GM21737 (cell line): Measurements from ENCODE around the gene ANKRD44.

Source experiments
- ATAC-seq: cut with Tn5 transposase; IDR thresholded peaks from one replicate; pipeline ENCODE4 v1.9.1; 2021; ENCODE audit warnings: mild to moderate bottlenecking, moderate library complexity; ENCODE audit not compliant: unreplicated experiment

ANKRD44 gene

DNA sequence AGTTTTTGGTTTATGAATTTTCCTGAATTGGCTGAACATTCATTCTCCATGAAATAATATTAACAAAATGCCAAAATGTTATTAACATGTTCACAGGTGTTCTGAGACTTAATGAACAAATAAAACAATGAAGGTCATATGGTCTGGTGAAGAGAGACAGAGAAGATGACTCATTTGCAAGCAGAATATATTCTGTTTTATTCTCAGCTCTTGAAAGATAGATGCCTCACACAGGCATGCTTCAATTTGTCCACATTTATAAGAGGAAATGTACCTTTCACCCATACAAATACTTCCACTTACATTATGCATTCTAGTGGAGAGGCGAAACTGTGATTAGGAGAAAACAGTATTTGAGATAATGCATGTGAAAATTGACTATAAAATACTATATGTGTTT is 308.7 kb downstream of the ANKRD44 start:
- no peak for ATAC-seq

DNA sequence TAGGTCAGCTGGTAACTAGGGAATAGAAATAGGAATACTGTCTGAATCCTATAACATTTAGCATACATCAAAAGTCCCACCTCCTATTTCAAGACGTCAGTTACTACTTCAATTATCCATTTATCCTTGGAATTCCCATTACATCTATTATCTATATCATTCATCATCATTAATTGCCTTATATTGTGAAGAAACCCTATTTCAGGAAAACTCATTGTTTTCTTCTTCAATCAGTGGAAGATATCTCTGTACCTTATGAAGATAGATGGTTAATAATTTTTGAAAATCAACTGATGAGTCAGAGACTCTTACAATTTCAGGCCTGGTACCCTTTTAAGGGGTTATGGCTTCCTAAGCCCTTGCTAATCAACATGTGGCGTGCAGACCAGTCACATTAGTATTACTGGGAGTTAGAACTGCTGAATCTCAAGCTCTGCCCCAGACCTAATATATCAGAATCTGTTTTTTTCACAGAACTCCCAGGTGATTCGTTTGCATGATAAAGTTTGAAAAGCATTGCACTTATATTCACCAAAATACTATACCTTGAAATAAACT is 314.7 kb downstream of the ANKRD44 start:
- no peak for ATAC-seq

- no peak for ATAC-seq
Observed at GRCh38 chr2:196994764-196995163, 315.8 kb downstream of the ANKRD44 start.

- no peak for ATAC-seq
Observed at GRCh38 chr2:196993617-196994016, 317.0 kb downstream of the ANKRD44 start.

GRCh38 chr2:196992466-196992865 is 318.1 kb downstream of the ANKRD44 start:
- no peak for ATAC-seq

GRCh38 chr2:196990788-196991461 is 319.7 kb downstream of the ANKRD44 start:
- no peak for ATAC-seq

DNA sequence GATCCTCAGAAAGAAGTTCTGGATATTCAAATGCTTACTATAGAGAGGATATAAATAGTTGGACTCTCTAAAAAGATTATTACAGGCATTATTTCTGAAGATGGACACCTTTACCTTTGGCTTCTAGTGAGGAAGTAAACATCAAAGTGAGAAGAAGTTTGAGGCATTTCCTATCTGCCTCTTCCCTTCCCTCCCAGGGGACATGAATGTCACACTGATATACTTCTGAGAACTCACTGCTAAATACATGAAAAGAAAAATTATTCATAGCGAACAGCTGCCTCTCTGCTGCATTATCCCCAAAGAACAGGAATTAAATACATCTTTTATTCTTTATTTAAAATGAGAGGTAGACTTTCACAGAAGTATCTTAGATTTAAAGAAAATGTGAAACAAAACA is 320.5 kb downstream of the ANKRD44 start:
- ATAC-seq = no peak

DNA sequence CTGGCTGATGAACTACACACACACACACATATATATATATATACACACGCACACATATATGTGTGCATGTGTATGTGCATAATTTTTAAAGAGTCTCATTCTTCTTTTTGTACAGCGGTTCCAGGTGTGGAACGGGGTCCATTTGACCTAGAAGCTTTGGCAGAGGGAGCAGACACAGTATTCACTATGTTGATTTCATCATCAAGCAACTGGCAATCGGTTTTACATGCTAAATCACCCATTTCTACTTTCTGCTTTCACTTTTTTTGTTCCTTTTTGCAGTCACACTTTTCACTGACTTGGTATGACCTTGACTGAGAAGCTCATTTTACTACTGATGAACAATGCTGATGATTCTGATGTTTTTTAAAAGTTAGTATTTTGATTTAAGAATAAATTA is 321.1 kb downstream of the ANKRD44 start:
- no peak for ATAC-seq

GRCh38 chr2:196988639-196989038 is 321.9 kb downstream of the ANKRD44 start:
- no peak for ATAC-seq

DNA sequence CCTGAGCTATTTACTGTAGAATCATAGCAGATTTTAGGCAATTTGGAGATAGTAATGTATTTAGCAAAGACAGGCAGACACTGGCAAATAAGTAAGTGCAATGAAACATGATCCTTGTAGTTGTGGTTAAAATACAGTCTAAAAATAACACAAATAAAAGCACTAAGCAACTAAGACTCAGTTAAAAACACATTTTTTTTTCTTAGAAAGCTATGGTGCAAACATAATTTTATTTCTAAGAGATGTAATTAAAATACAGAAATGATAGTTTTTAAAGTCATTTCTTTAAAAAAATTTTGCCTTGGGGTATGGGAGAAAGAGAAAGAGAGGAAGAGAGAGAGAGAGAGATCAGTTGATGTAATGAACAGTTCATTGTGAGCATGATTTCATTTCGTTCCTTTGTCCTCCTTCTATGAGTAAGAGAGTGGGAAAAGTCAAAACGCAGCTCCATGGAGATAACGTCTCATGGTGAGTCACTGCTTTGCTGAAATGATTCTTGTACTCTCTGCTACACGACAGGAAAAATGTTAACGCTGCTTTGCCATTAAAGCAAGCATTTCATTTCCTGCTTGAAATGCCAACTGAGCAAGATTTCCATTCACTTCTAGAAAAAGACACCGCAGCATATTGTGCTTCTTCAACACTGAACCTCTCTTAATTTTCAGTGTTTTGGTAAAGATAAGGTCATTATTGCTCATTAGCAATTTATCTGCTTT is 322.8 kb downstream of the ANKRD44 start:
- no peak for ATAC-seq

DNA sequence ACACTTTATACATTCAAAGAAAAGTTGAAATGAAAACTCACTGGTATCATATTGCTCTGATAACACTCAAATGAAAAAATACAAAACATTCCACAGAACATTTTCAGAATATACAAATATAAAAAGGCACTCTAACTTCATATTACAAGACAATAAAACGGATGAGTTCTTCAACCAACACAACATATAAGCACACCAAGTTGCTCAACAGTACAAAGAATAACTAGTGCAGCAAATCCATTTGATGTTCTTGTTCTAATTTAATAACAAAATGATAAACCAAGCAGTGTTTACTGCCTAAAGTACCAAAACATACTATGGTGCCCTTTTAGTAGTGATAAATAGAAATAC is 323.3 kb downstream of the ANKRD44 start:
- no peak for ATAC-seq

DNA sequence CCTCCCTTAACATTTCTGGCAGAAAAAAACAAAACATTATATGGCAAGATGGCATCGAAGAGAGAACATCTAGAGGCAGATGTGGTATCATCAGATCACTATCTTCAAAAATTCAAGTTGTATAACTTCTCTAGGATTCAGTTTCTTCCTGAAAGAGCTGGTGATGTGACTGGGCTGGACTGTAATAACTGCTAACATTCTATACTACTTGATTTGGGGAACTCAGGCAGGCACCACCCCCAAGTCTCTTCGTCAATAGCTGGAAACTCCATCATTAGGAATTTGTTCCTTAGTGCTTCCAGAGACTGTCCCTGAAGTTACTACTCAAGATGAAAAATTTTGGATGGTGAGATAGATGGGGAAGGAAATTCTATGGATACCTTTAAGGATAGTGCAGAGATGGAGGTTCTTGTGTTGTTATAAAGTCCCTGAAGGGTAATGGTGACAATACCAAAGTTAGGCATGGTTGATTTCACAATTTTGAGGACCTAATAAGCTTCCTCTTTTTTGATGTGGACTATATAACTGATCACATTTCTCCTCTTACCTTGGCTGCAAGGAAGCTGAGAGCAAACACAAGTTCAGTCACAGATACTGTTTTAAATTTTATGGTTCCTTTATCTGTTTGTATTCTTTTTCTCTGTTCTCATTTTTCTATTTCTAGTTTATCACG is 324.9 kb downstream of the ANKRD44 start:
- ATAC-seq = no peak

- no peak for ATAC-seq
Observed at GRCh38 chr2:196984903-196985302, 325.7 kb downstream of the ANKRD44 start.

GRCh38 chr2:196983934-196984333 is 326.6 kb downstream of the ANKRD44 start:
- no peak for ATAC-seq

DNA sequence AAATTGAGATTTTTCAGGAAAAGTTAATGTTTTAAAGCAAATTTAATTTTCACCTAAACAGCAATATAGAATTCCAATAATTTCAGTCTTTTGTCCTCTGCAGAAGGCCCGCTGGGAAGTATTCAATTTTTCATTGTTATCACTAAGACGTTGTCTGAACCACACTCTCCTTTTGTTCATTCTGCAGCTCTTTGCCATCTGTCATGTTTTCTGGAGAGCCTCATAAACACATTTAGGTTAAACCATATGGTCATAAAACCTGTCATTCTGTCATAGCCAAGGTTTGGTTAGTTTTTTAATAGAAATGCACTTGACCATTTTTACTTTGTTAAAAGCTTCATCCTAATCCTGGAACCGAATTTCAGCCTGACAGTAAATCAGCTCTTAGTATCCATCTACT is 330.1 kb downstream of the ANKRD44 start:
- ATAC-seq = no peak

GRCh38 chr2:196980001-196980400 is 330.6 kb downstream of the ANKRD44 start:
- ATAC-seq = no peak

GRCh38 chr2:196977507-196977906 is 333.1 kb downstream of the ANKRD44 start:
- no peak for ATAC-seq

DNA sequence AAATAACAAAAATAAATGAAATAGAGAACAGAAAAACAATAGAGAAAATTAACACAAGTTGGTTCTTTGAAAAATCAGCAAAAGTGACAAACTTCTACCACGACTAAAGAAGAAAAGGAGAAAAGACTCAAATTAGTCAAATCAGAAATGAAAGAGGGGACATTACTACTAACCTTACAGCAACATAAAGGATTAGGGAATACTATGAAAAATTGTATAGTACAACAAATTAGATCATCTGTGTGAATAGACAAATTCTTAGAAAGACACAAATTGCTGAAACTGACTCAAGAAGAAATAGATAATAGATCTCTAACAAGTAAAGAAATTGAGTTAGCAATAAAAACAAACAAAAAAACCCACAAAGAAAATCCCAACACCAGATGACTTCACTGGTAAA is 335.6 kb downstream of the ANKRD44 start:
- ATAC-seq = no peak

GRCh38 chr2:196971574-196972279 is 338.9 kb downstream of the ANKRD44 start:
- no peak for ATAC-seq

- ATAC-seq = no peak
Observed at GRCh38 chr2:196970099-196970498, 340.5 kb downstream of the ANKRD44 start.

DNA sequence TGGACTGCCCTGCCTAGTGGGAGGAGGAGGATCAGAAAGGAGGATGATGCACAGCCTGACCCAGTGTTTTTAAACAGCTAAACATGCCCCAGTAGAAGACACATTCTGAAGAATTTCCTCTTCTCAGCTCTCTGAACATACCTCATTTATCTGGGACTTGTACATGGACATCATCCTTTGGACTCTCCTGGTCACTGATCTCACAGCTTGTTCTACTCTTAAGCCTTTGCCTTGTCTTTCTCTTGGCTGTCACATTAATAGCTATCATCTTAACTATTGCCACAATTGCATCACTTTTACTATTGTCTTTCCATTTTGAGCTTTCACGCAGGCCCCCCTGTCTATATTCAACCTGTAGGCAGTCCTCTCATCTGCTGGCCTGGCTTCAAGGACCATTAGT is 342.1 kb downstream of the ANKRD44 start:
- ATAC-seq = no peak
